ENCODE results near the gene CSF3R. TPM values are rescaled to one million over a fixed set of nuclear protein-coding genes. Genes with fewer than 3 reads are reported as not detected.

CSF3R gene
- total RNA-seq, 2 experiments from 2014 or later, result not detected

Other genes with a start within 250 kb of the CSF3R start
- gene SH3D21, start 176.5 kb downstream of the CSF3R start, total RNA-seq, result 10 to 100 TPM in 1 of 2 experiments, 1 to 10 TPM in 1; 5.5 to 11.0 TPM
- 10 to 100 TPM; 16.4 to 23.9 TPM for gene EVA1B, start 159.3 kb downstream of the CSF3R start, total RNA-seq
- 10 to 100 TPM; 67.0 to 73.2 TPM for gene STK40, start 97.0 kb downstream of the CSF3R start, total RNA-seq
- 10 to 100 TPM; 48.9 to 63.8 TPM for gene LSM10, start 85.0 kb downstream of the CSF3R start, total RNA-seq
- 1 to 10 TPM in 1 of 2 experiments, under 1 TPM in 1; 0.85 to 1.3 TPM for gene OSCP1, start 32.5 kb downstream of the CSF3R start, total RNA-seq
- 100 to 1,000 TPM; 112 to 115 TPM for gene MRPS15, start 18.5 kb downstream of the CSF3R start, total RNA-seq

Measured in activated CD8-positive, alpha-beta memory T cell treated with anti-CD3 and anti-CD28 coated beads, Interleukin-2, amount 10 ng/mL, durations not matched to agents 7 days and 5 days (primary cell).